Upper lobe of left lung (tissue), 6 donors: Measurements from ENCODE around the gene EPHB3. TPM values are rescaled to one million over a fixed set of nuclear protein-coding genes. Genes with fewer than 3 reads are reported as not detected.
A peak's percentile ranks its signal among the peaks of the same experiment; 100 is the strongest.

Experiments used
- ATAC-seq, 2 donors: fragments of 200-7000 bp; cut with Tn5 transposase; one replicate each; pipeline ENCODE4 v1.9.1; 2022; ENCODE audit warnings: mild to moderate bottlenecking in 2 of 2, moderate library complexity in 2 of 2; ENCODE audit not compliant: low FRiP score in 2 of 2
- DNase-seq, 2 donors: peaks; one replicate each; pipeline ENCODE4 v3.0.0-alpha.2; 2019 to 2020
- H3K27ac ChIP-seq, 4 donors: fragments of 200-600 bp; sonication (generic); one replicate each; pipeline ENCODE4 v1.5.1; 2016 to 2019
- H3K27me3 ChIP-seq, 4 donors: fragments of 200-600 bp; sonication (generic); one replicate each; pipeline ENCODE4 v1.5.1; 2017 to 2019
- H3K36me3 ChIP-seq, 4 donors: fragments of 200-600 bp; sonication (generic); one replicate each; pipeline ENCODE4 v1.5.1; 2016 to 2019
- H3K4me1 ChIP-seq, 4 donors: fragments of 200-600 bp; sonication (generic); one replicate each; pipeline ENCODE4 v1.5.1; 2018 to 2019
- H3K4me3 ChIP-seq, 4 donors: fragments of 200-600 bp; sonication (generic); one replicate each; pipeline ENCODE4 v1.5.1; 2017 to 2019; ENCODE audit warnings: mild to moderate bottlenecking in 2 of 4, moderate library complexity in 1 of 4
- H3K9me3 ChIP-seq, 4 donors: fragments of 200-600 bp; sonication (generic); one replicate each; pipeline ENCODE4 v1.5.1; 2018 to 2019
- EP300 ChIP-seq, 4 donors: sonication (generic); formaldehyde crosslinking; IDR thresholded peaks; one replicate each; pipeline ENCODE4 v1.5.1; 2017; ENCODE audit warnings: antibody characterized with exemption in 4 of 4, control low read depth in 2 of 4
- POLR2A ChIP-seq, 4 donors: fragments of 450-650 bp; IDR thresholded peaks; one replicate each; pipeline ENCODE4 v1.5.1; 2016 to 2017; ENCODE audit warnings: antibody characterized with exemption in 4 of 4, mild to moderate bottlenecking in 2 of 4
- POLR2AphosphoS5 ChIP-seq, 2 donors: sonication (generic); formaldehyde crosslinking; IDR thresholded peaks; one replicate each; pipeline ENCODE4 v1.5.1; 2017; ENCODE audit warnings: antibody characterized with exemption in 2 of 2
- WGBS, 2 donors: methylation state at CpG; one replicate each; pipeline ENCODE4 v1.1.5; 2017 to 2018; 5-methylcytosine and 5-hydroxymethylcytosine counted together
- total RNA-seq, 6 donors: library from RNA; depleted of rRNA in 4 of 6; stranded (reverse); fragments of >200 nt in 4 of 6; gene quantifications; one replicate each; pipeline versions ENCODE4 v1.1.0 to v1.2.1, GENCODE V29; 2016 to 2021
- TF ChIP-seq, protein P1 (sequence below), 6 experiments: fragments of 450-650 bp in 4 of 6; fragments of 200-600 bp in 2 of 6; sonication (generic) in 2 of 6; IDR thresholded peaks; one replicate each; pipeline ENCODE4 v1.5.1; 2016 to 2019; ENCODE audit warnings: antibody characterized with exemption in 6 of 6
- donor health status: DM: no; HTN: no; CAD: no; lungs with moderate emphysema.
- donor health status: DM: no; HTN: yes; CAD: no; lungs with severe emphysema.

Gene EPHB3
- total RNA-seq, 6 donors from 2014 or later, result 3.1 to 10.0 (median 7.2) TPM

DNA sequence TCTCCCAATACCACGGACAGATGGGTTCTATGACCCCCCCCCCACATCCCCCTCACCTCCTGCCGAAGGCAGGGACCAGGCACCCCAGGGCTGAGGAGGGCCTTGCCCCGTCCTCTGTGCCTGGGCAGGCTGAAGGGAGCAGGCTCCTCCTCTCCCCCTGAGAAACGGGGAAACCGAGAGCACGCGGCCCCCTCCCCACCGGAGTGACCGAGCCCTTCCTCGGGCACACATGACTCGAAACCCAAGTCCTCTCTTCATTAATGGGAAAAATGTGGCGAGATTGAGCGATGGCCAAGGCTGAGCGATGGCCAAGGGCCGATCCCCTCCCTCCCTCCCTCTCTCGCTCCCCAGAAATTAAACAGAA lies 7.0 kb downstream of the EPHB3 start:
- H3K4me1 ChIP-seq, result peaks cover 37 to 64% (median 57%) of the 10 kb centered on the region in 4 donors

DNA sequence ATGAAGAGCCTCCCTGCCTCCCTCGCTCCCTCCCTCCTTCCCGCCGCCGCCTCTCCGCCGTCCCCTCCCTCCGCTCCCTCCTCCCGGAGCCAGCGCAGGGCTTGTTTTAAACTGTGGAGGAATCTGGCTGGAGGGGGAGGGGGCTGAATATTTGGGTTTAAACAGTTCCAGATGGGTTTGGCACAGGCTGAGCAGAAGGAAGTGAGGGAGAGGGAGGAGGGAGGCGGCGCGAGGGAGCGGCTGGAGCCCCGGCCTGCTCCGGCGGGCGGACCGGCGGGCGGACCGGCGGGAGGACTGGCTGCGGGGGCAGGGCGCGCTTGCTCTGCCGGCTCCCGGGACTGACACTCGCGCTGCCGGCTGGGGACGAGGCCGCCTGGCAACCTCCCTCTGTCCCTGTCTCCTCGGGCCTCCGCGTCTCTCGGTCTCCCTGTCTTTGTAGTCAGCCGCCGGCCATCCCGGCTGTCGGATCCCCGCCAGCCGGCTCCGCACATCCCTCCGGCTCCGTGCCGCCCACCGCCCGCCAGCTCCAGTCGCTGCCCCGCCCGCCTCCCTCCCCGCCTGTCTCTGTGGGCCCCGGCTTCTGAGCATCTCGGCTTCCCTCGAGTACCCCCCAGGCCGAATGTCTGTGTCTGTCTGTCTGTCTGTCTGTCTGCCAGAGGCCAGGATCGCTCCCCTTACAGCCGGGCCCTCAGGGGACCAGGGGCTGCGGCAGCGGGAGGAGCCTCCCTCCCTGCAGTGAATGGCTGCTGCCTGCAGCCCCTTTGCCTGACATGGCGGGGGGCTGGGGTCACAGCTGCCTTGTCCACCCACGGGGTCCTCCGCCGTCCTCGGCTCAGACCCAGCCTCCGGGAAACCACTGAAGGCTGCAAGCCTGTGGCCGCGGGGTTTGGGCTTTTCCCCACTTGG lies 7.6 kb downstream of the EPHB3 start:
- DNase-seq, result peak; percentile 65 to 91
- WGBS, 2 donors, result 0 to 8% methylated on average over 20 to 58 of the region's 68 CpGs

More for the DNA sequence above, 7.0 kb downstream of the EPHB3 start:
- peak in 1 of 2 donors; percentile 47 for DNase-seq
- peak overlapping the region in 3 of 4 donors; percentile 48 to 56 (median 56) for H3K4me3 ChIP-seq
- H3K27me3 ChIP-seq, result peaks cover 0 to 3% (median 0%) of the 10 kb centered on the region in 4 donors
- 0 to 13% methylated on average over 14 to 16 of the region's 16 CpGs for WGBS, 2 donors
- TF ChIP-seq POLR2AphosphoS5 (IDR thresholded peaks at IDR 0.05) (no peak), POLR2A (IDR thresholded peaks at IDR 0.05) (no peak), EP300 (IDR thresholded peaks at IDR 0.05) (no peak)
- TF ChIP-seq, protein P1, sequence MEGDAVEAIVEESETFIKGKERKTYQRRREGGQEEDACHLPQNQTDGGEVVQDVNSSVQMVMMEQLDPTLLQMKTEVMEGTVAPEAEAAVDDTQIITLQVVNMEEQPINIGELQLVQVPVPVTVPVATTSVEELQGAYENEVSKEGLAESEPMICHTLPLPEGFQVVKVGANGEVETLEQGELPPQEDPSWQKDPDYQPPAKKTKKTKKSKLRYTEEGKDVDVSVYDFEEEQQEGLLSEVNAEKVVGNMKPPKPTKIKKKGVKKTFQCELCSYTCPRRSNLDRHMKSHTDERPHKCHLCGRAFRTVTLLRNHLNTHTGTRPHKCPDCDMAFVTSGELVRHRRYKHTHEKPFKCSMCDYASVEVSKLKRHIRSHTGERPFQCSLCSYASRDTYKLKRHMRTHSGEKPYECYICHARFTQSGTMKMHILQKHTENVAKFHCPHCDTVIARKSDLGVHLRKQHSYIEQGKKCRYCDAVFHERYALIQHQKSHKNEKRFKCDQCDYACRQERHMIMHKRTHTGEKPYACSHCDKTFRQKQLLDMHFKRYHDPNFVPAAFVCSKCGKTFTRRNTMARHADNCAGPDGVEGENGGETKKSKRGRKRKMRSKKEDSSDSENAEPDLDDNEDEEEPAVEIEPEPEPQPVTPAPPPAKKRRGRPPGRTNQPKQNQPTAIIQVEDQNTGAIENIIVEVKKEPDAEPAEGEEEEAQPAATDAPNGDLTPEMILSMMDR (IDR thresholded peaks at IDR 0.05), result no peak
- peaks cover 0 to 8% (median 3%) of the 10 kb centered on the region in 4 donors for H3K36me3 ChIP-seq
- ATAC-seq, result no peak
- H3K9me3 ChIP-seq, result no peaks in the 10 kb centered on the region
- peak overlapping the region; percentile 44 to 86 (median 72) for H3K27ac ChIP-seq

DNA sequence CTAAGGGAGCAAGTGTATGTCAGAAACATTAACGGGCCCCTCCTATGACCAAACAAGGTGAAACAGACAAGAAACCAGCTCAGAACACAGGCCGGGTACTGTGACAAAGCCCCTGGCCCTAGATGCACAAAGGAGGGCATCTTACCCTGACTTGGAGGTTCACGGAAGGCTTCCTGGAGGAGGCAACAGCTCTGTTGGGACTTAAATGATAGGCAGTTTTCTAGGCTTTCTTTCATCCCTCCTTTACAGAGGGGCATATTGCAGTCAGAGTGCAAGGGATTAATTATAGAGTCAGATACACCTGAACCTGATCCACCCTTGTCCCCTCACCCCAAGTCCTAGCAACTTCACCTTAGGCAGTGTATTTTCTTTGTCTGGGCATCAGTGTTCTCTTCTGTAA lies 8.4 kb downstream of the EPHB3 start:
- no peak for DNase-seq
- no peak for ATAC-seq
- Histone ChIP-seq H3K27me3 (peaks cover 0 to 3% (median 0%) of the 10 kb centered on the region in 4 donors), H3K4me1 (peaks cover 31 to 49% (median 44%) of the 10 kb centered on the region in 4 donors), H3K36me3 (peaks cover 0 to 8% (median 3%) of the 10 kb centered on the region in 4 donors), H3K9me3 (no peaks in the 10 kb centered on the region), H3K4me3 (no peak overlapping the region), H3K27ac (no peak overlapping the region)
- 75 to 100% methylated on average over 3 of the region's 3 CpGs for WGBS, 2 donors
- TF ChIP-seq EP300 (IDR thresholded peaks at IDR 0.05), result no peak

More for the DNA sequence above, 7.6 kb downstream of the EPHB3 start:
- Histone ChIP-seq H3K4me3 (peak overlapping the region; percentile 7 to 56 (median 52)), H3K27me3 (peaks cover 0 to 3% (median 0%) of the 10 kb centered on the region in 4 donors), H3K36me3 (peaks cover 0 to 8% (median 3%) of the 10 kb centered on the region in 4 donors), H3K9me3 (no peaks in the 10 kb centered on the region), H3K4me1 (peaks cover 34 to 58% (median 52%) of the 10 kb centered on the region in 4 donors), H3K27ac (peak overlapping the region; percentile 44 to 86 (median 72))
- ATAC-seq, result peak; percentile 80 to 93
- TF ChIP-seq POLR2AphosphoS5 (IDR thresholded peaks at IDR 0.05) (peak in 1 of 2 donors; percentile 38), POLR2A (IDR thresholded peaks at IDR 0.05) (peak in 1 of 4 donors; percentile 25), EP300 (IDR thresholded peaks at IDR 0.05) (no peak)

DNA sequence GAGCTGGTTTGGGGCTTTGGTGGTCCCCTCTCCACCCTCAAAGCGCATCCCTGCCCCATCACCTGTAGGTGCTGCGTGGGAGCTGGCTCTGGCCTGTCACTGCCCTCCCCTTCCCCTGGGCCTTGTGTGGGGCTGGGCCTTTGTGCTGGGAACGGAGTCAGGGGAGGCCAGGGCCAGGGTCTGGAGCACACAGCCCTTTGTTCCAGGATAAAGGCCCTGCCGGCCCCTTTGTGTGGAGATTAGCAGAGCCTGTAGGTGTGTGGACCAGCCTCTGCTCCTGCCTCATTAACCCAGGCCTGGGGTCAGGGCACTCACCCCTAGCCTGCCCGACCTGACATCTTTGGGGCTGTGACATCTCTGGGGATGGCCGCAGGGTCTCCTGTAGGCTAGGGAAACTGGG lies 8.9 kb downstream of the EPHB3 start:
- Histone ChIP-seq H3K27ac (no peak overlapping the region), H3K4me1 (peaks cover 26 to 45% (median 40%) of the 10 kb centered on the region in 4 donors), H3K4me3 (no peak overlapping the region), H3K9me3 (no peaks in the 10 kb centered on the region), H3K36me3 (peaks cover 0 to 8% (median 3%) of the 10 kb centered on the region in 4 donors), H3K27me3 (peaks cover 0 to 3% (median 0%) of the 10 kb centered on the region in 4 donors)
- DNase-seq, result peak; percentile 16 to 42
- TF ChIP-seq EP300 (IDR thresholded peaks at IDR 0.05) (no peak), POLR2AphosphoS5 (IDR thresholded peaks at IDR 0.05) (no peak), POLR2A (IDR thresholded peaks at IDR 0.05) (no peak)
- TF ChIP-seq, protein P1 (IDR thresholded peaks at IDR 0.05), result no peak
- no peak for ATAC-seq
- 94 to 100% methylated on average over 4 to 6 of the region's 6 CpGs for WGBS, 2 donors

DNA sequence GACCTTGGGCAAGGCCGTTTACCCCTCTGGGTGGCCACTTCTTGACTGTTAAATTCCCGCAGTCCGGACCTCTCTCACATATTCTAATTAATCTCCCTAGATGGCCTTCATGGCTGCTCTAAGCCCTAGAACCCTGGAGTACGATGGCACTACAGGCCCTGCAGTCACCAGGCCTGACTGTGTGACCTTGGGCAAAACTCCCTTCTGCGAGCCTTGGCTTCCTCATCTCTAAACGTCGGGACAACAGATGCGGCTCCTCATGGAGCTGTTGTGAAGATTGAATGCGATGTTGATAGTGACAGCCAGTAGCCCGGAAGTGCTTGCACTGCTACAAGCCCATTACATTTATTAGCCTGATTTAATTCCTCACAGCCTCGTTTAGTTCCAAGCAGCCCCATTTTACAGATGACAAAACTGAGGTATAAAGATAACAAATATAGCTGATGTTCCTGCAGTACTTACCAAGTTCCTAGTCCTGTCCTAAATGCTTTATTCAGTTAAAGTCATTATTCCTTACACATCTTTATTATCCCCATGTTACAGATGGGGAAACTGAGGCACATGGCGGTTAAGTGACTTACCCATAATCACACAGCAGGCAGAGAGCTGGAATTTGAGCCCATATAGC lies 10.3 kb downstream of the EPHB3 start:
- 86% methylated on average over 12 of the region's 12 CpGs for WGBS, 2 donors
- Histone ChIP-seq H3K36me3 (peaks cover 0 to 16% (median 8%) of the 10 kb centered on the region in 4 donors), H3K27me3 (peaks cover 0 to 3% (median 0%) of the 10 kb centered on the region in 4 donors), H3K9me3 (no peaks in the 10 kb centered on the region), H3K27ac (no peak overlapping the region), H3K4me1 (peaks cover 20 to 31% (median 28%) of the 10 kb centered on the region in 4 donors), H3K4me3 (no peak overlapping the region)
- ATAC-seq (no peak), DNase-seq (no peak)
- TF ChIP-seq POLR2A (IDR thresholded peaks at IDR 0.05), result no peak
- TF ChIP-seq, protein P1 (IDR thresholded peaks at IDR 0.05), result no peak
- TF ChIP-seq EP300 (IDR thresholded peaks at IDR 0.05), result no peak
- no peak for TF ChIP-seq POLR2AphosphoS5 (IDR thresholded peaks at IDR 0.05)
